ENCODE results near the gene CLCA4.
A peak's percentile ranks its signal among the peaks of the same experiment; 100 is the strongest.

CLCA4 gene

DNA sequence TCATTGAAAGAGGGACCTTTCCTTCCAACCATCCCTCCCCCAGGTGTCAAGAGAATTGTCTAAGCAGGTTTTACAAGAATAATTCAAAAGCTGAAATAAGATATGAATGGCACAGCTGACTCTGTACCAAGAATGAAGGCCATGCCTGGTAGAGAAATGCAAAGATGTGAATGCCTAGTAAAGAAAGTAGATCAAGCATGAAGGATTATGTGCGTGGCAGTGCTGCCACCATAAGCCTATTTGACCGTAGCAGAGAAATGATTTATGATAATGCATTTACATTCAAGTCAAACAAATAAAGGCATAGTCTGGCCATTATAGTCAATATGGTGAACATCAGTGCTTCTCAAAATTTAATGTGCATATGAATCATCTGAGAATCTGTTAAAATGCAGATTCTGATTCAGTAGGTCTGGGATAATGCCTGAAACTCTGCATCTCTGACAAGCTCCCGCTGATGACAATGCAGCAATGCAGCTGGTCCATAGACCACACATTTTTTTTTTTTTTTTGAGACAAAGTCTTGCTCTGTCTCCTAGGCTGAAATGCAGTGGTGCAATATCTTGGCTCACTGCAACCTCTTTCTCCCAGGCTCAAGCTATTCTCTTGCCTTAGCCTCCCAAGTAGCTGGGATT is 16.6 kb upstream of the CLCA4 start:
- 96% methylated on average over 3 of the region's 3 CpGs for WGBS
- no peaks in the 10 kb centered on the region for H3K27me3 ChIP-seq (ENCODE audit: control insufficient read depth in 1 of 2, insufficient read depth in 1 of 2, low read length in 2 of 2)
- H3K79me1 ChIP-seq (replicated peaks; ENCODE audit: low read length, poor library complexity, severe bottlenecking) = no peaks in the 10 kb centered on the region
- H3K27ac ChIP-seq (ENCODE audit: low read length, poor library complexity, severe bottlenecking) = no peak overlapping the region
- H3K4ac ChIP-seq (ENCODE audit: low read depth in 1 of 2, low read length in 2 of 2) = no peak overlapping the region
- no peak overlapping the region for H4K91ac ChIP-seq (ENCODE audit: low read length)
- no peak overlapping the region for H3K14ac ChIP-seq (ENCODE audit: low read length in 2 of 2)
- no peak overlapping the region for H2AFZ ChIP-seq (ENCODE audit: low read depth, low read length)
- no peak overlapping the region for H2BK12ac ChIP-seq (ENCODE audit: low read length in 2 of 2)
- no peak overlapping the region for H3K9ac ChIP-seq (ENCODE audit: low read length)
- no peak overlapping the region for H3K23ac ChIP-seq (ENCODE audit: low read length in 2 of 2)
- H3K4me3 ChIP-seq (ENCODE audit: insufficient read depth in 1 of 2, low read depth in 1 of 2, low read length in 2 of 2) = no peak overlapping the region
- no peak for DNase-seq
- no peaks in the 10 kb centered on the region for H3K36me3 ChIP-seq (ENCODE audit: control insufficient read depth in 1 of 2, insufficient read depth in 2 of 2, low read depth in 1 of 2, low read length in 2 of 2)
- H2BK15ac ChIP-seq (ENCODE audit: low read depth, poor library complexity, severe bottlenecking) = no peak overlapping the region
- no peaks in the 10 kb centered on the region for H3K9me3 ChIP-seq (ENCODE audit: control insufficient read depth, low read length)
- no peak overlapping the region for H4K8ac ChIP-seq (ENCODE audit: low read length)
- H3K4me2 ChIP-seq (ENCODE audit: low read length, poor library complexity, severe bottlenecking) = no peak overlapping the region
- no peak overlapping the region for H3K18ac ChIP-seq (ENCODE audit: low read depth in 1 of 2, low read length in 2 of 2)
- H3K4me1 ChIP-seq (ENCODE audit: control insufficient read depth, insufficient read depth, low read depth, low read length) = no peaks in the 10 kb centered on the region
- no peak overlapping the region for H2AK5ac ChIP-seq (ENCODE audit: low read length, severe bottlenecking)
- no peak overlapping the region for H2BK5ac ChIP-seq (ENCODE audit: low read depth, low read length, poor library complexity, severe bottlenecking)
- H2BK120ac ChIP-seq (ENCODE audit: low read depth, low read length) = no peak overlapping the region

DNA sequence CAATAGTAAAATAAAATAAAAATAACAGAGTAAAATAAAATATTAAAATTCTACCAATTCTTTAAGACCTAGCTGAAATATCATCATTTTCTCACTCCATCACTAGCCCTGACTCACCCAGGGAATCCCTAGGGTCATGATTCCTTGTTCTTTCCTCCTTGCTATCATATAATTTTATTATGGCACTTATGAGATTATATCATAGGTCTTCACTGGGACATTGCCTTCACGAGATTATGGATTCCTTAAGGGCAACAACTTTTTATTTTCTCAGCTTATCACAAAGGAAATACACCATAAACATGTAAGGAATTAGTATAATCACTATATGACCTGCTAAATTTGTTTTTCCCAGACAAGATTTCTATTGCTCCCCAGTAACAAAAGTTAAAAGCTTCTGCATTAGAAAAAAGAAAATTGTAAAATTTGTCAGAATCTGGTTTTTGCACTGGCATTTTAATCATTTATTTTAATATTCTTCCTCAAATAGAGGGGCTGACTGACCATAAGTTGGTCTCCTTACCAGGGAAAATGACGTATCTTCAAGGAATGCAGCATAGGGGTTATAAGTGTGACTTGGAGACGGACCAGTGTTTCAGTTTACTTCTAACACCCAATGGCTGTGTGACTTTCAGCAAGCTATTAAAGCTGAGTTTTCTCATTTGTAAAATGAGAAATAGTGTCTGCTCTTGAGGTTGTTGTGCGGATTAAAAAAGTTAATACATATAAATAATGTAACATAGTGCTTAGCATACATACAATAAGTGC is 8.8 kb upstream of the CLCA4 start:
- Histone ChIP-seq H4K8ac (ENCODE audit: low read length) (no peak overlapping the region), H3K23ac (ENCODE audit: low read length in 2 of 2) (no peak overlapping the region), H2AK5ac (ENCODE audit: low read length, severe bottlenecking) (no peak overlapping the region), H3K27me3 (ENCODE audit: control insufficient read depth in 1 of 2, insufficient read depth in 1 of 2, low read length in 2 of 2) (no peaks in the 10 kb centered on the region), H3K4me1 (ENCODE audit: control insufficient read depth, insufficient read depth, low read depth, low read length) (no peaks in the 10 kb centered on the region), H3K4me2 (ENCODE audit: low read length, poor library complexity, severe bottlenecking) (no peak overlapping the region), H4K91ac (ENCODE audit: low read length) (no peak overlapping the region), H3K36me3 (ENCODE audit: control insufficient read depth in 1 of 2, insufficient read depth in 2 of 2, low read depth in 1 of 2, low read length in 2 of 2) (no peaks in the 10 kb centered on the region), H2BK15ac (ENCODE audit: low read depth, poor library complexity, severe bottlenecking) (no peak overlapping the region), H3K14ac (ENCODE audit: low read length in 2 of 2) (no peak overlapping the region), H2BK120ac (ENCODE audit: low read depth, low read length) (no peak overlapping the region), H3K9ac (ENCODE audit: low read length) (no peak overlapping the region), H3K4me3 (ENCODE audit: insufficient read depth in 1 of 2, low read depth in 1 of 2, low read length in 2 of 2) (no peak overlapping the region), H2BK12ac (ENCODE audit: low read length in 2 of 2) (no peak overlapping the region), H3K4ac (ENCODE audit: low read depth in 1 of 2, low read length in 2 of 2) (no peak overlapping the region), H3K9me3 (ENCODE audit: control insufficient read depth, low read length) (no peaks in the 10 kb centered on the region), H3K27ac (ENCODE audit: low read length, poor library complexity, severe bottlenecking) (no peak overlapping the region), H3K18ac (ENCODE audit: low read depth in 1 of 2, low read length in 2 of 2) (no peak overlapping the region), H3K79me1 (replicated peaks; ENCODE audit: low read length, poor library complexity, severe bottlenecking) (no peaks in the 10 kb centered on the region), H2AFZ (ENCODE audit: low read depth, low read length) (no peak overlapping the region), H2BK5ac (ENCODE audit: low read depth, low read length, poor library complexity, severe bottlenecking) (no peak overlapping the region)
- peak; percentile 10 for DNase-seq
- WGBS = 77% methylated on average over 2 of the region's 4 CpGs

DNA sequence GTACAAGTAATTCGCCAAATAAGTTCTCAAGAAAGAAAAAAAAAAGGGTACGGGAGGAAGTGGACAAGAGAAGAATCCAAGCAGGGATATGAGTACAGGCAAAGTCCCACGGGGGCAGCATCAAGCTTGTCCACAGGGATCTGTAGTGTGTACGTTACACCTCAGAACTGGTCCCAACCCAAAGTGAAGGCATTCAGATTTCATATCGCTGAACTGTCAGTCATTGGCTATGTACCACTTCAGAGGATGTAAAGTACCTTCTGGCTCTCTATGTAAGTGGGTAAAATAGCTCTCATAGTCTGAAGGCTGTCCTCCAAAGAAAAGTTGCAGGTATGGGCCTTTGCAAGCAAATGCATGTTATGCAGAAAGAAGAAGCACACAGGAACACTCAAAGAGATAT is 8.1 kb upstream of the CLCA4 start:
- no peak for DNase-seq
- no peak overlapping the region for H3K23ac ChIP-seq (ENCODE audit: low read length in 2 of 2)
- 88% methylated on average over 5 of the region's 5 CpGs for WGBS

DNA sequence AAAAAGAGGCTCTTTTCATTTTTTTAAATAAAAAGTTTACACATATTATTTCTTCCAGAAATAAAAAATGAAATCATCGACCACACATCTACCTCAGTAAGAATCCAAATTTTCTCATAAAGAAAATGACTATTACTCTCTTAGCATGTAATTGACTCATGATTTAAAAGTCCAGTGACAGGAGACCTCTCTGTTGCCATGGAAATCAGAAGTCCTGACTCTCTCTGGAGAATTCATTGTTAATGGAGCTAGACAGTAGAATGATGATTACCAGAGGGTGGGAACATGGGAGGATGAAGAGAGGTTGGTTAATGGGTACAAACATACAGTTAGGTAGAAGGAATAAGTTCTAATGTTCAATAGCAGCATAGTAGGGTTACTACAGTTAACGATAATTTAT is 5.0 kb upstream of the CLCA4 start:
- H3K23ac ChIP-seq (ENCODE audit: low read length in 2 of 2) = no peak overlapping the region

More for the DNA sequence above, 8.1 kb upstream of the CLCA4 start:
- no peak overlapping the region for H3K27ac ChIP-seq (ENCODE audit: low read length, poor library complexity, severe bottlenecking)
- no peak overlapping the region for H3K4me2 ChIP-seq (ENCODE audit: low read length, poor library complexity, severe bottlenecking)
- H3K27me3 ChIP-seq (ENCODE audit: control insufficient read depth in 1 of 2, insufficient read depth in 1 of 2, low read length in 2 of 2) = no peaks in the 10 kb centered on the region
- H2AK5ac ChIP-seq (ENCODE audit: low read length, severe bottlenecking) = no peak overlapping the region
- no peaks in the 10 kb centered on the region for H3K9me3 ChIP-seq (ENCODE audit: control insufficient read depth, low read length)
- no peak overlapping the region for H2AFZ ChIP-seq (ENCODE audit: low read depth, low read length)
- no peak overlapping the region for H3K14ac ChIP-seq (ENCODE audit: low read length in 2 of 2)
- H3K79me1 ChIP-seq (replicated peaks; ENCODE audit: low read length, poor library complexity, severe bottlenecking) = no peaks in the 10 kb centered on the region
- no peaks in the 10 kb centered on the region for H3K4me1 ChIP-seq (ENCODE audit: control insufficient read depth, insufficient read depth, low read depth, low read length)
- H2BK15ac ChIP-seq (ENCODE audit: low read depth, poor library complexity, severe bottlenecking) = no peak overlapping the region
- H3K9ac ChIP-seq (ENCODE audit: low read length) = no peak overlapping the region
- no peak overlapping the region for H3K4ac ChIP-seq (ENCODE audit: low read depth in 1 of 2, low read length in 2 of 2)
- H3K18ac ChIP-seq (ENCODE audit: low read depth in 1 of 2, low read length in 2 of 2) = no peak overlapping the region
- H2BK12ac ChIP-seq (ENCODE audit: low read length in 2 of 2) = no peak overlapping the region
- H3K4me3 ChIP-seq (ENCODE audit: insufficient read depth in 1 of 2, low read depth in 1 of 2, low read length in 2 of 2) = no peak overlapping the region
- no peaks in the 10 kb centered on the region for H3K36me3 ChIP-seq (ENCODE audit: control insufficient read depth in 1 of 2, insufficient read depth in 2 of 2, low read depth in 1 of 2, low read length in 2 of 2)
- no peak overlapping the region for H4K91ac ChIP-seq (ENCODE audit: low read length)
- no peak overlapping the region for H4K8ac ChIP-seq (ENCODE audit: low read length)
- H2BK5ac ChIP-seq (ENCODE audit: low read depth, low read length, poor library complexity, severe bottlenecking) = no peak overlapping the region
- no peak overlapping the region for H2BK120ac ChIP-seq (ENCODE audit: low read depth, low read length)

More for the DNA sequence above, 5.0 kb upstream of the CLCA4 start:
- H3K27ac ChIP-seq (ENCODE audit: low read length, poor library complexity, severe bottlenecking) = no peak overlapping the region
- H3K4ac ChIP-seq (ENCODE audit: low read depth in 1 of 2, low read length in 2 of 2) = no peak overlapping the region
- H2BK12ac ChIP-seq (ENCODE audit: low read length in 2 of 2) = no peak overlapping the region
- H2AFZ ChIP-seq (ENCODE audit: low read depth, low read length) = no peak overlapping the region
- H3K27me3 ChIP-seq (ENCODE audit: control insufficient read depth in 1 of 2, insufficient read depth in 1 of 2, low read length in 2 of 2) = no peaks in the 10 kb centered on the region
- H3K4me1 ChIP-seq (ENCODE audit: control insufficient read depth, insufficient read depth, low read depth, low read length) = no peaks in the 10 kb centered on the region
- H3K14ac ChIP-seq (ENCODE audit: low read length in 2 of 2) = no peak overlapping the region
- no peaks in the 10 kb centered on the region for H3K9me3 ChIP-seq (ENCODE audit: control insufficient read depth, low read length)
- DNase-seq = no peak
- H4K91ac ChIP-seq (ENCODE audit: low read length) = no peak overlapping the region
- H2BK5ac ChIP-seq (ENCODE audit: low read depth, low read length, poor library complexity, severe bottlenecking) = no peak overlapping the region
- no peak overlapping the region for H3K9ac ChIP-seq (ENCODE audit: low read length)
- no peak overlapping the region for H3K4me3 ChIP-seq (ENCODE audit: insufficient read depth in 1 of 2, low read depth in 1 of 2, low read length in 2 of 2)
- no peak overlapping the region for H2AK5ac ChIP-seq (ENCODE audit: low read length, severe bottlenecking)
- no peak overlapping the region for H3K4me2 ChIP-seq (ENCODE audit: low read length, poor library complexity, severe bottlenecking)
- WGBS = 100% methylated on average over 1 of the region's 2 CpGs
- no peak overlapping the region for H2BK15ac ChIP-seq (ENCODE audit: low read depth, poor library complexity, severe bottlenecking)
- no peak overlapping the region for H2BK120ac ChIP-seq (ENCODE audit: low read depth, low read length)
- H3K36me3 ChIP-seq (ENCODE audit: control insufficient read depth in 1 of 2, insufficient read depth in 2 of 2, low read depth in 1 of 2, low read length in 2 of 2) = no peaks in the 10 kb centered on the region
- H3K18ac ChIP-seq (ENCODE audit: low read depth in 1 of 2, low read length in 2 of 2) = no peak overlapping the region
- no peak overlapping the region for H4K8ac ChIP-seq (ENCODE audit: low read length)
- no peaks in the 10 kb centered on the region for H3K79me1 ChIP-seq (replicated peaks; ENCODE audit: low read length, poor library complexity, severe bottlenecking)
